SK-N-SH treated with all-trans-retinoic acid at 6 μM for 48 hours (cell line): ENCODE data around the gene CBR1.

Experiments
- ATAC-seq: fragments of 200-7000 bp; cut with Tn5 transposase; 3 replicates; pipeline ENCODE4 v1.9.1; 2020; ENCODE audit warnings: mild to moderate bottlenecking, moderate library complexity
- ARNTL ChIP-seq: fragments of 450-650 bp; formaldehyde crosslinking; IDR thresholded peaks from 2 replicates; pipeline ENCODE4 v1.5.0; 2020; ENCODE audit warnings: low read depth, mild to moderate bottlenecking, moderate library complexity, borderline replicate concordance
- BACH2 ChIP-seq: fragments of 250-450 bp; sonication (Bioruptor Pico); IDR thresholded peaks from 2 replicates; pipeline ENCODE4 v1.9.0; 2021; ENCODE audit warnings: mild to moderate bottlenecking, borderline replicate concordance
- CREB5 ChIP-seq: fragments of 250-450 bp; sonication (Bioruptor Pico); IDR thresholded peaks from 2 replicates; pipeline ENCODE4 v1.5.1; 2020; ENCODE audit warnings: low read depth, mild to moderate bottlenecking, moderate library complexity
- CSDC2 ChIP-seq: fragments of 250-450 bp; sonication (Bioruptor Pico); IDR thresholded peaks from 2 replicates; pipeline ENCODE4 v1.5.0; 2020; ENCODE audit warnings: mild to moderate bottlenecking, moderate library complexity
- ESRRG ChIP-seq: fragments of 250-450 bp; sonication (Bioruptor Pico); IDR thresholded peaks from 2 replicates; pipeline ENCODE4 v1.6.1; 2021; ENCODE audit warnings: mild to moderate bottlenecking
- GLIS3 ChIP-seq: fragments of 250-450 bp; sonication (Bioruptor Pico); IDR thresholded peaks from 2 replicates; pipeline ENCODE4 v1.5.0; 2020; ENCODE audit warnings: mild to moderate bottlenecking, moderate library complexity
- ISL1 ChIP-seq: fragments of 250-450 bp; sonication (Bioruptor Pico); IDR thresholded peaks from 2 replicates; pipeline ENCODE4 v2.1.2; 2022; ENCODE audit warnings: mild to moderate bottlenecking, moderate library complexity
- OSR1 ChIP-seq: fragments of 250-450 bp; sonication (Bioruptor Pico); IDR thresholded peaks from 2 replicates; pipeline ENCODE4 v1.8.0; 2022; ENCODE audit warnings: moderate library complexity, mild to moderate bottlenecking, inconsistent platforms
- POU6F1 ChIP-seq: fragments of 250-450 bp; sonication (Bioruptor Pico); IDR thresholded peaks from 2 replicates; pipeline ENCODE4 v1.8.0; 2021; ENCODE audit warnings: low read depth, mild to moderate bottlenecking, moderate library complexity, borderline replicate concordance
- RARB ChIP-seq: fragments of 250-450 bp; sonication (Bioruptor Pico); IDR thresholded peaks from 2 replicates; pipeline ENCODE4 v1.8.0; 2021; ENCODE audit warnings: mild to moderate bottlenecking, moderate library complexity
- SNAI2 ChIP-seq: fragments of 250-450 bp; sonication (Bioruptor Pico); IDR thresholded peaks from 2 replicates; pipeline ENCODE4 v1.5.0; 2020; ENCODE audit warnings: mild to moderate bottlenecking, moderate library complexity
- TCF4 ChIP-seq: fragments of 250-450 bp; sonication (Bioruptor Pico); IDR thresholded peaks from 2 replicates; pipeline ENCODE4 v1.8.0; 2021; ENCODE audit warnings: mild to moderate bottlenecking, moderate library complexity, borderline replicate concordance
- TOX ChIP-seq: fragments of 250-450 bp; sonication (Bioruptor Pico); IDR thresholded peaks from 2 replicates; pipeline ENCODE4 v1.8.0; 2021; ENCODE audit warnings: mild to moderate bottlenecking, moderate library complexity, borderline replicate concordance
- ZC3H10 ChIP-seq: fragments of 250-450 bp; sonication (Bioruptor Pico); IDR thresholded peaks from 2 replicates; pipeline ENCODE4 v1.5.1; 2021; ENCODE audit warnings: mild to moderate bottlenecking, moderate library complexity
- ZFP3 ChIP-seq: fragments of 250-450 bp; sonication (Bioruptor Pico); IDR thresholded peaks from 2 replicates; pipeline ENCODE4 v1.5.0; 2020; ENCODE audit warnings: mild to moderate bottlenecking, moderate library complexity
- ZFP30 ChIP-seq: fragments of 450-650 bp; formaldehyde crosslinking; IDR thresholded peaks from 2 replicates; pipeline ENCODE4 v1.5.0; 2022; ENCODE audit warnings: mild to moderate bottlenecking, moderate library complexity
- ZNF565 ChIP-seq: fragments of 450-650 bp; formaldehyde crosslinking; conservative IDR thresholded peaks from 2 replicates; pipeline ENCODE4 v1.5.0; 2020; ENCODE audit warnings: low read depth, mild to moderate bottlenecking, moderate library complexity
- ZNF70 ChIP-seq: fragments of 450-650 bp; formaldehyde crosslinking; IDR thresholded peaks from 2 replicates; pipeline ENCODE4 v1.5.0; 2020; ENCODE audit warnings: mild to moderate bottlenecking, moderate library complexity
- ZNF8 ChIP-seq: fragments of 450-650 bp; formaldehyde crosslinking; IDR thresholded peaks from 2 replicates; pipeline ENCODE4 v1.5.0; 2020; ENCODE audit warnings: mild to moderate bottlenecking, moderate library complexity
- TF ChIP-seq, protein P1 (sequence below): fragments of 250-450 bp; sonication (Bioruptor Pico); IDR thresholded peaks from 2 replicates; pipeline ENCODE4 v1.5.1; 2021; ENCODE audit warnings: mild to moderate bottlenecking, moderate library complexity
- TF ChIP-seq, protein P2 (sequence below): fragments of 250-450 bp; sonication (Bioruptor Pico); IDR thresholded peaks from 2 replicates; pipeline ENCODE4 v1.8.0; 2020; ENCODE audit warnings: mild to moderate bottlenecking, moderate library complexity, borderline replicate concordance
- TF ChIP-seq, protein P3 (sequence below): fragments of 250-450 bp; sonication (Bioruptor Pico); IDR thresholded peaks from 2 replicates; pipeline ENCODE4 v1.5.0; 2020; ENCODE audit warnings: mild to moderate bottlenecking, moderate library complexity

The CBR1 gene

DNA sequence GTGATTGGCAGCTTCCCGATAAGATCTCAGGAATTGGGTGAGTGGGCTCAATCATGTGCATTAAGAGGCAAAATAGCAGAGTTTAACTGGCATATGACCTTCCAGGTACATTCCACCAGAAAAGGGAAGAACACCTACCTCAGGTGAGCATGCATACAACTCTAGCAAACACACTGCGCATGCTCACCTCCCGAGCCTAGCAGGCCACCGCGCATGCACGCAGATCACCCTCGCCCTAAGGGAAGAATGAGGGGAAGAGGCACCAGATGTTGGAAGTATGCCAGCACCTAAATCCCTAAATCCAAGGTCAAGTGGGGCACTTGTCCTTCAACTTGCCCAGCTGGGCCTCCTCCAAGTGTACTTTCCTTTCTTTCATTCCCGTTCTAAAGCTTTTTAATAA, 41.4 kb downstream of the CBR1 start:
- TF ChIP-seq OSR1 (CRISPR knock-in tag) (no peak), BACH2 (CRISPR knock-in tag) (no peak), ZNF8 (CRISPR knock-in tag) (no peak), ZNF70 (CRISPR knock-in tag) (no peak), TCF4 (CRISPR knock-in tag) (no peak), SNAI2 (CRISPR knock-in tag) (no peak), ZFP3 (CRISPR knock-in tag) (no peak), TOX (CRISPR knock-in tag) (no peak), ZC3H10 (CRISPR knock-in tag) (no peak), CSDC2 (CRISPR knock-in tag) (no peak), RARB (CRISPR knock-in tag) (no peak), POU6F1 (no peak), CREB5 (CRISPR knock-in tag) (no peak), ARNTL (CRISPR knock-in tag) (no peak), ZFP30 (CRISPR knock-in tag) (no peak), GLIS3 (CRISPR knock-in tag) (no peak), ESRRG (CRISPR knock-in tag) (no peak)
- TF ChIP-seq, protein P1, sequence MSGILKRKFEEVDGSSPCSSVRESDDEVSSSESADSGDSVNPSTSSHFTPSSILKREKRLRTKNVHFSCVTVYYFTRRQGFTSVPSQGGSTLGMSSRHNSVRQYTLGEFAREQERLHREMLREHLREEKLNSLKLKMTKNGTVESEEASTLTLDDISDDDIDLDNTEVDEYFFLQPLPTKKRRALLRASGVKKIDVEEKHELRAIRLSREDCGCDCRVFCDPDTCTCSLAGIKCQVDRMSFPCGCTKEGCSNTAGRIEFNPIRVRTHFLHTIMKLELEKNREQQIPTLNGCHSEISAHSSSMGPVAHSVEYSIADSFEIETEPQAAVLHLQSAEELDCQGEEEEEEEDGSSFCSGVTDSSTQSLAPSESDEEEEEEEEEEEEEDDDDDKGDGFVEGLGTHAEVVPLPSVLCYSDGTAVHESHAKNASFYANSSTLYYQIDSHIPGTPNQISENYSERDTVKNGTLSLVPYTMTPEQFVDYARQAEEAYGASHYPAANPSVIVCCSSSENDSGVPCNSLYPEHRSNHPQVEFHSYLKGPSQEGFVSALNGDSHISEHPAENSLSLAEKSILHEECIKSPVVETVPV (CRISPR knock-in tag): no peak
- TF ChIP-seq, protein P2, sequence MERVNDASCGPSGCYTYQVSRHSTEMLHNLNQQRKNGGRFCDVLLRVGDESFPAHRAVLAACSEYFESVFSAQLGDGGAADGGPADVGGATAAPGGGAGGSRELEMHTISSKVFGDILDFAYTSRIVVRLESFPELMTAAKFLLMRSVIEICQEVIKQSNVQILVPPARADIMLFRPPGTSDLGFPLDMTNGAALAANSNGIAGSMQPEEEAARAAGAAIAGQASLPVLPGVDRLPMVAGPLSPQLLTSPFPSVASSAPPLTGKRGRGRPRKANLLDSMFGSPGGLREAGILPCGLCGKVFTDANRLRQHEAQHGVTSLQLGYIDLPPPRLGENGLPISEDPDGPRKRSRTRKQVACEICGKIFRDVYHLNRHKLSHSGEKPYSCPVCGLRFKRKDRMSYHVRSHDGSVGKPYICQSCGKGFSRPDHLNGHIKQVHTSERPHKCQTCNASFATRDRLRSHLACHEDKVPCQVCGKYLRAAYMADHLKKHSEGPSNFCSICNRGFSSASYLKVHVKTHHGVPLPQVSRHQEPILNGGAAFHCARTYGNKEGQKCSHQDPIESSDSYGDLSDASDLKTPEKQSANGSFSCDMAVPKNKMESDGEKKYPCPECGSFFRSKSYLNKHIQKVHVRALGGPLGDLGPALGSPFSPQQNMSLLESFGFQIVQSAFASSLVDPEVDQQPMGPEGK (CRISPR knock-in tag): no peak
- no peak for ATAC-seq

- no peak for ATAC-seq
Observed at GRCh38 chr21:36113647-36114428, 44.0 kb downstream of the CBR1 start.

More at GRCh38 chr21:36113647-36114428, 44.0 kb downstream of the CBR1 start:
- TF ChIP-seq, protein P1 (CRISPR knock-in tag): no peak
- TF ChIP-seq ZFP3 (CRISPR knock-in tag) (no peak), OSR1 (CRISPR knock-in tag) (no peak), TCF4 (CRISPR knock-in tag) (no peak), ZNF565 (CRISPR knock-in tag) (no peak), SNAI2 (CRISPR knock-in tag) (no peak), ISL1 (CRISPR knock-in tag) (no peak), RARB (CRISPR knock-in tag) (no peak), BACH2 (CRISPR knock-in tag) (no peak), ZFP30 (CRISPR knock-in tag) (no peak), ZNF70 (CRISPR knock-in tag) (no peak), ESRRG (CRISPR knock-in tag) (no peak), ZC3H10 (CRISPR knock-in tag) (no peak), ZNF8 (CRISPR knock-in tag) (no peak), CREB5 (CRISPR knock-in tag) (no peak), ARNTL (CRISPR knock-in tag) (no peak), CSDC2 (CRISPR knock-in tag) (no peak), TOX (CRISPR knock-in tag) (no peak)
- TF ChIP-seq, protein P3, sequence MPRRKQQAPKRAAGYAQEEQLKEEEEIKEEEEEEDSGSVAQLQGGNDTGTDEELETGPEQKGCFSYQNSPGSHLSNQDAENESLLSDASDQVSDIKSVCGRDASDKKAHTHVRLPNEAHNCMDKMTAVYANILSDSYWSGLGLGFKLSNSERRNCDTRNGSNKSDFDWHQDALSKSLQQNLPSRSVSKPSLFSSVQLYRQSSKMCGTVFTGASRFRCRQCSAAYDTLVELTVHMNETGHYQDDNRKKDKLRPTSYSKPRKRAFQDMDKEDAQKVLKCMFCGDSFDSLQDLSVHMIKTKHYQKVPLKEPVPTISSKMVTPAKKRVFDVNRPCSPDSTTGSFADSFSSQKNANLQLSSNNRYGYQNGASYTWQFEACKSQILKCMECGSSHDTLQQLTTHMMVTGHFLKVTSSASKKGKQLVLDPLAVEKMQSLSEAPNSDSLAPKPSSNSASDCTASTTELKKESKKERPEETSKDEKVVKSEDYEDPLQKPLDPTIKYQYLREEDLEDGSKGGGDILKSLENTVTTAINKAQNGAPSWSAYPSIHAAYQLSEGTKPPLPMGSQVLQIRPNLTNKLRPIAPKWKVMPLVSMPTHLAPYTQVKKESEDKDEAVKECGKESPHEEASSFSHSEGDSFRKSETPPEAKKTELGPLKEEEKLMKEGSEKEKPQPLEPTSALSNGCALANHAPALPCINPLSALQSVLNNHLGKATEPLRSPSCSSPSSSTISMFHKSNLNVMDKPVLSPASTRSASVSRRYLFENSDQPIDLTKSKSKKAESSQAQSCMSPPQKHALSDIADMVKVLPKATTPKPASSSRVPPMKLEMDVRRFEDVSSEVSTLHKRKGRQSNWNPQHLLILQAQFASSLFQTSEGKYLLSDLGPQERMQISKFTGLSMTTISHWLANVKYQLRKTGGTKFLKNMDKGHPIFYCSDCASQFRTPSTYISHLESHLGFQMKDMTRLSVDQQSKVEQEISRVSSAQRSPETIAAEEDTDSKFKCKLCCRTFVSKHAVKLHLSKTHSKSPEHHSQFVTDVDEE (CRISPR knock-in tag): no peak
